NT2/D1 (cell line): Measurements from ENCODE around the gene LIPA.

Source experiments
- SUZ12 ChIP-seq: IDR thresholded peaks from 2 replicates; pipeline ENCODE4 v1.6.1; 2011; ENCODE audit not compliant: insufficient read length, insufficient read depth; ENCODE audit errors: extremely low read depth
- YY1 ChIP-seq: IDR thresholded peaks from 2 replicates; pipeline ENCODE4 v1.6.1; 2011; ENCODE audit not compliant: insufficient read length, insufficient read depth
- ZNF274 ChIP-seq: IDR thresholded peaks from 2 replicates; pipeline ENCODE4 v1.6.1; 2011; ENCODE audit warnings: mild to moderate bottlenecking, low read depth, low read length

- TF ChIP-seq YY1 (no peak), ZNF274 (no peak), SUZ12 (no peak)
Measured at GRCh38 chr10:89256962-89257361, 5.4 kb upstream of the LIPA start.
